Measurements from ENCODE around the gene ATP5MC3. TPM values are rescaled to one million over a fixed set of nuclear protein-coding genes. Genes with fewer than 3 reads are reported as not detected.

The ATP5MC3 gene
- total and polyA plus RNA-seq, 10 of the 15 experiments (the other 5 are each of a cell fraction or from before 2014, with no cell fraction given) = 308 to 1,196 (median 550) TPM

GRCh38 chr2:175168564-175168945, 13.0 kb downstream of the ATP5MC3 start (continued):
- TF ChIP-seq TCF3 (IDR thresholded peaks at IDR 0.05; ENCODE audit: borderline replicate concordance, insufficient read depth, low read depth, low read length) (peak; percentile 23; the same call in 1 of the 2 replicates), RFX5 (IDR thresholded peaks at IDR 0.05; ENCODE audit: low read depth, low read length) (no peak), ZBTB4 (CRISPR knock-in tag; IDR thresholded peaks at IDR 0.05) (no peak), RELA (IDR thresholded peaks at IDR 0.05; ENCODE audit: borderline replicate concordance, partially characterized antibody) (peak; percentile 43), YY1 (IDR thresholded peaks at IDR 0.05; ENCODE audit: low read depth, low read length) (peak; percentile 50; the same call in 1 of the 2 replicates)
- TF ChIP-seq, protein P1, sequence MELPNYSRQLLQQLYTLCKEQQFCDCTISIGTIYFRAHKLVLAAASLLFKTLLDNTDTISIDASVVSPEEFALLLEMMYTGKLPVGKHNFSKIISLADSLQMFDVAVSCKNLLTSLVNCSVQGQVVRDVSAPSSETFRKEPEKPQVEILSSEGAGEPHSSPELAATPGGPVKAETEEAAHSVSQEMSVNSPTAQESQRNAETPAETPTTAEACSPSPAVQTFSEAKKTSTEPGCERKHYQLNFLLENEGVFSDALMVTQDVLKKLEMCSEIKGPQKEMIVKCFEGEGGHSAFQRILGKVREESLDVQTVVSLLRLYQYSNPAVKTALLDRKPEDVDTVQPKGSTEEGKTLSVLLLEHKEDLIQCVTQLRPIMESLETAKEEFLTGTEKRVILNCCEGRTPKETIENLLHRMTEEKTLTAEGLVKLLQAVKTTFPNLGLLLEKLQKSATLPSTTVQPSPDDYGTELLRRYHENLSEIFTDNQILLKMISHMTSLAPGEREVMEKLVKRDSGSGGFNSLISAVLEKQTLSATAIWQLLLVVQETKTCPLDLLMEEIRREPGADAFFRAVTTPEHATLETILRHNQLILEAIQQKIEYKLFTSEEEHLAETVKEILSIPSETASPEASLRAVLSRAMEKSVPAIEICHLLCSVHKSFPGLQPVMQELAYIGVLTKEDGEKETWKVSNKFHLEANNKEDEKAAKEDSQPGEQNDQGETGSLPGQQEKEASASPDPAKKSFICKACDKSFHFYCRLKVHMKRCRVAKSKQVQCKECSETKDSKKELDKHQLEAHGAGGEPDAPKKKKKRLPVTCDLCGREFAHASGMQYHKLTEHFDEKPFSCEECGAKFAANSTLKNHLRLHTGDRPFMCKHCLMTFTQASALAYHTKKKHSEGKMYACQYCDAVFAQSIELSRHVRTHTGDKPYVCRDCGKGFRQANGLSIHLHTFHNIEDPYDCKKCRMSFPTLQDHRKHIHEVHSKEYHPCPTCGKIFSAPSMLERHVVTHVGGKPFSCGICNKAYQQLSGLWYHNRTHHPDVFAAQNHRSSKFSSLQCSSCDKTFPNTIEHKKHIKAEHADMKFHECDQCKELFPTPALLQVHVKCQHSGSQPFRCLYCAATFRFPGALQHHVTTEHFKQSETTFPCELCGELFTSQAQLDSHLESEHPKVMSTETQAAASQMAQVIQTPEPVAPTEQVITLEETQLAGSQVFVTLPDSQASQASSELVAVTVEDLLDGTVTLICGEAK (IDR thresholded peaks at IDR 0.05; ENCODE audit: borderline replicate concordance) = no peak
